PFSK-1 (cell line): ENCODE results near the gene SLCO1A2.

Experiments
- FOXP2 ChIP-seq: optimal IDR thresholded peaks from 2 replicates; pipeline ENCODE3; 2011; ENCODE audit warnings: borderline replicate concordance, control low read depth, inconsistent platforms; ENCODE audit not compliant: insufficient read depth; ENCODE audit errors: extremely low read length, extremely low read depth
- POLR2AphosphoS5 ChIP-seq: IDR thresholded peaks from 2 replicates; pipeline ENCODE4 v1.6.1; 2012; ENCODE audit warnings: low read depth, mild to moderate bottlenecking, control low read depth, low read length, moderate library complexity
- SIN3A ChIP-seq: IDR thresholded peaks from 2 replicates; pipeline ENCODE4 v1.6.1; 2012; ENCODE audit warnings: mild to moderate bottlenecking, low read length, moderate library complexity, borderline replicate concordance; ENCODE audit not compliant: insufficient read depth
- TAF1 ChIP-seq: IDR thresholded peaks from 2 replicates; pipeline ENCODE4 v1.6.1; 2012; ENCODE audit warnings: low read length, control low read depth, borderline replicate concordance; ENCODE audit not compliant: insufficient read depth
- TF ChIP-seq, protein P1 (sequence below), 2 experiments: IDR thresholded peaks; 2 replicates each; pipeline versions ENCODE4 v1.6.1 to v1.8.0; 2011 to 2012; ENCODE audit warnings: low read depth in 2 of 2, low read length in 2 of 2, control low read depth in 1 of 2, inconsistent platforms in 1 of 2, mild to moderate bottlenecking in 1 of 2, moderate library complexity in 1 of 2; ENCODE audit not compliant: insufficient read depth in 1 of 2

The SLCO1A2 gene

DNA sequence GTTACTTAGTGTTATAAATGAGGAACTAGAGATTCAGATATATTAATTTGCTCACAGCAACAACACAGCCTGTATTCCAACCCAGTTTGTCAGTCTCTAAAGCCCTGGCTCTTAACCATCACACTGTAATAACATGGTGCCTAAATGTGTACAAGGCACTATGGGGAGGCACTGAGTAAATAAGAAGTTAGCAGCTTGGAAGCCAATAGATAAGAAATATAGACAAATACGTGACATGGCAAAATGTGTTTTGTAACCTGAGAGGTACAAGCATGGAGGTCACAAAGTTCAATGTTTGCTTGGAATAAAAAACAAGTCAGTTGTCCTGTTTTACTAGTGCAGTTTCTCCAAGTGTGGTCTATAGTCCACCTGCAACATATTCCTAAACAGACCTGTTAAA, 16.3 kb upstream of the SLCO1A2 start:
- TF ChIP-seq SIN3A (no peak), POLR2AphosphoS5 (no peak), TAF1 (no peak), FOXP2 (no peak)
- TF ChIP-seq, protein P1, sequence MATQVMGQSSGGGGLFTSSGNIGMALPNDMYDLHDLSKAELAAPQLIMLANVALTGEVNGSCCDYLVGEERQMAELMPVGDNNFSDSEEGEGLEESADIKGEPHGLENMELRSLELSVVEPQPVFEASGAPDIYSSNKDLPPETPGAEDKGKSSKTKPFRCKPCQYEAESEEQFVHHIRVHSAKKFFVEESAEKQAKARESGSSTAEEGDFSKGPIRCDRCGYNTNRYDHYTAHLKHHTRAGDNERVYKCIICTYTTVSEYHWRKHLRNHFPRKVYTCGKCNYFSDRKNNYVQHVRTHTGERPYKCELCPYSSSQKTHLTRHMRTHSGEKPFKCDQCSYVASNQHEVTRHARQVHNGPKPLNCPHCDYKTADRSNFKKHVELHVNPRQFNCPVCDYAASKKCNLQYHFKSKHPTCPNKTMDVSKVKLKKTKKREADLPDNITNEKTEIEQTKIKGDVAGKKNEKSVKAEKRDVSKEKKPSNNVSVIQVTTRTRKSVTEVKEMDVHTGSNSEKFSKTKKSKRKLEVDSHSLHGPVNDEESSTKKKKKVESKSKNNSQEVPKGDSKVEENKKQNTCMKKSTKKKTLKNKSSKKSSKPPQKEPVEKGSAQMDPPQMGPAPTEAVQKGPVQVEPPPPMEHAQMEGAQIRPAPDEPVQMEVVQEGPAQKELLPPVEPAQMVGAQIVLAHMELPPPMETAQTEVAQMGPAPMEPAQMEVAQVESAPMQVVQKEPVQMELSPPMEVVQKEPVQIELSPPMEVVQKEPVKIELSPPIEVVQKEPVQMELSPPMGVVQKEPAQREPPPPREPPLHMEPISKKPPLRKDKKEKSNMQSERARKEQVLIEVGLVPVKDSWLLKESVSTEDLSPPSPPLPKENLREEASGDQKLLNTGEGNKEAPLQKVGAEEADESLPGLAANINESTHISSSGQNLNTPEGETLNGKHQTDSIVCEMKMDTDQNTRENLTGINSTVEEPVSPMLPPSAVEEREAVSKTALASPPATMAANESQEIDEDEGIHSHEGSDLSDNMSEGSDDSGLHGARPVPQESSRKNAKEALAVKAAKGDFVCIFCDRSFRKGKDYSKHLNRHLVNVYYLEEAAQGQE (IDR thresholded peaks at IDR 0.05; ENCODE audit: insufficient read depth in 1 of 2, low read depth in 2 of 2, low read length in 2 of 2) = no peak

GRCh38 chr12:21346542-21347205, 12.0 kb upstream of the SLCO1A2 start:
- TF ChIP-seq TAF1 = no peak
- TF ChIP-seq FOXP2 = no peak
- TF ChIP-seq POLR2AphosphoS5 = no peak
- TF ChIP-seq, protein P1 (IDR thresholded peaks at IDR 0.05; ENCODE audit: insufficient read depth in 1 of 2, low read depth in 2 of 2, low read length in 2 of 2) = no peak
- TF ChIP-seq SIN3A = no peak

GRCh38 chr12:21343636-21344035, 8.9 kb upstream of the SLCO1A2 start:
- TF ChIP-seq TAF1 (no peak), POLR2AphosphoS5 (no peak), FOXP2 (no peak), SIN3A (no peak)
- TF ChIP-seq, protein P1 (IDR thresholded peaks at IDR 0.05; ENCODE audit: insufficient read depth in 1 of 2, low read depth in 2 of 2, low read length in 2 of 2) = no peak

DNA sequence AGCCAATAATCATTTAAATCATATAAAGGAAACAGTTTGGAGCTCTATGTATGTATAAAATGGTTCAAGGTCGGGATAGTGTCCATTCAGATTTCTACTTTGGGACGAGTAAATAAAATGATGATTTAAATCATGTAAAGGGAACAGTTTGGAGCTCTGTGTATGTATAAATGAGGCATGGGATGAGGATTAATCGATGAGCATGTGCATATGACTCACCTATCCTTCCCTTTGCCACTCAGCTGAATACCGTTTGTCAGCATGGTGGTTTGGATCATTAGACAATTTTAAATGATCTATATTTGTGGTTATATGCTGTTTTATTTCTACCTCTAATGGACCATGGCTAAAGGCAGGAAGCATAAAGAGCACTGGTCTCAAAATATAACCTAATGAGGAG, 7.1 kb upstream of the SLCO1A2 start:
- TF ChIP-seq FOXP2 (no peak), SIN3A (no peak), TAF1 (no peak), POLR2AphosphoS5 (no peak)
- TF ChIP-seq, protein P1 (IDR thresholded peaks at IDR 0.05; ENCODE audit: insufficient read depth in 1 of 2, low read depth in 2 of 2, low read length in 2 of 2) = no peak
